DMS153 treated with DMSO at 0.1 percent for 48 hours (cell line): ENCODE data around the gene STRA6.

Experiments
- DNase-seq: peaks from one replicate; lab custom pipeline; 2025; ENCODE audit not compliant: unreplicated experiment; lab: John Stamatoyannopoulos, UW

The STRA6 gene

GRCh38 chr15:74227968-74228722 lies 25.6 kb upstream of the STRA6 start:
- DNase-seq, result no peak

- no peak for DNase-seq
Measured at GRCh38 chr15:74226761-74227540, 24.4 kb upstream of the STRA6 start.

- no peak for DNase-seq
Measured at GRCh38 chr15:74225928-74226327, 23.3 kb upstream of the STRA6 start.

GRCh38 chr15:74222240-74223119 lies 19.9 kb upstream of the STRA6 start:
- DNase-seq, result no peak

- DNase-seq, result no peak
Measured at GRCh38 chr15:74221399-74222239, 19.0 kb upstream of the STRA6 start.

- no peak for DNase-seq
Measured at GRCh38 chr15:74220475-74221248, 18.1 kb upstream of the STRA6 start.

- DNase-seq, result no peak
Measured at GRCh38 chr15:74217907-74218885, 15.6 kb upstream of the STRA6 start.

- no peak for DNase-seq
Measured at GRCh38 chr15:74216949-74217348, 14.4 kb upstream of the STRA6 start.

GRCh38 chr15:74215958-74216357 lies 13.4 kb upstream of the STRA6 start:
- no peak for DNase-seq

GRCh38 chr15:74214324-74215021 lies 11.9 kb upstream of the STRA6 start:
- DNase-seq, result no peak

GRCh38 chr15:74213858-74214284 lies 11.3 kb upstream of the STRA6 start:
- no peak for DNase-seq

- DNase-seq, result no peak
Measured at GRCh38 chr15:74212494-74212893, 9.9 kb upstream of the STRA6 start.

- DNase-seq, result no peak
Measured at GRCh38 chr15:74211656-74212055, 9.1 kb upstream of the STRA6 start.

- no peak for DNase-seq
Measured at GRCh38 chr15:74210729-74211128, 8.1 kb upstream of the STRA6 start.

GRCh38 chr15:74209997-74210671 lies 7.5 kb upstream of the STRA6 start:
- DNase-seq, result no peak

GRCh38 chr15:74209560-74209958 lies 7.0 kb upstream of the STRA6 start:
- no peak for DNase-seq

GRCh38 chr15:74208901-74209559 lies 6.4 kb upstream of the STRA6 start:
- no peak for DNase-seq
